LoVo (cell line): ENCODE measurements around the gene CAMSAP1.
"Not testable (repeated sequence)": the region's sequence is repeated elsewhere in the genome, so short reads cannot be mapped to it uniquely, and the experiment has no call there.

Experiments
- DNase-seq: peaks from one replicate; pipeline ENCODE4 v3.0.0-alpha.2; 2016; ENCODE audit warnings: low spot score

CAMSAP1 gene

DNA sequence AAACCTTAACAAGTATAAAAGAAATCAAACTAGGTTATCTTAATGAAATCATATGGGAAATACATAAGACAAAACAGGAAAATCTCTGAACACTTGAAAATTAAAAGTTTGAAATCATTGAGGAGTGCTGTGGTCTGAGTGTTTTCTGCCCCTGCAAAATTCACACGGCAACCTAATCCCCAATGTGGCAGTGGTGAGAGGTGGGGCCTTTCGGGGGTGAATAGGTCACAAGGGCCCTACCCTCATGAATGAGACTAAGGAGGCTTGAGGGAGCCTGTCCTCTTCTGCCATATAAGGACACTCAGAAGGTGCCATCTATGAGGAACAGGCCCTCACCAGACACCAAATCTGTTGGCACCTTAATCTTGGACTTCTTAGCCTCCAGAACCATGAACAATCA is 10.7 kb downstream of the CAMSAP1 start:
- no peak for DNase-seq

DNA sequence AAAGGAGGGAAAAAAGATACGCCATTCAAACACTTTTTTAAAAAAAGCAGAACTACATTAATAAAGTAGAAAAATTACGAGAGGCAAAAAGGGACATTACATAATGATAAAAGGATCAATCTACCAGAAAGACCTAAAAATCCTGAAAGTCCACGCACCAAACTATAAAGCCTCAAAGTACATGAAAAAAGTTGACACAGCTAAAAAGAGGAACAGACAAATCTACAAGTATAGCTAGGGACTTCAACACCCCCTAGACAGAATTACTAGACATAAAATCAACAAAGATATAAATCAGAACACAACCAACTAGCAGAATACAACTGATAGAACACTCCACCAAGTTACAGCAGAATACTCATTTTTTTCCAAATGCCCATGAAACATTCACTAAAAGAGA is 11.1 kb downstream of the CAMSAP1 start:
- DNase-seq = no peak

DNA sequence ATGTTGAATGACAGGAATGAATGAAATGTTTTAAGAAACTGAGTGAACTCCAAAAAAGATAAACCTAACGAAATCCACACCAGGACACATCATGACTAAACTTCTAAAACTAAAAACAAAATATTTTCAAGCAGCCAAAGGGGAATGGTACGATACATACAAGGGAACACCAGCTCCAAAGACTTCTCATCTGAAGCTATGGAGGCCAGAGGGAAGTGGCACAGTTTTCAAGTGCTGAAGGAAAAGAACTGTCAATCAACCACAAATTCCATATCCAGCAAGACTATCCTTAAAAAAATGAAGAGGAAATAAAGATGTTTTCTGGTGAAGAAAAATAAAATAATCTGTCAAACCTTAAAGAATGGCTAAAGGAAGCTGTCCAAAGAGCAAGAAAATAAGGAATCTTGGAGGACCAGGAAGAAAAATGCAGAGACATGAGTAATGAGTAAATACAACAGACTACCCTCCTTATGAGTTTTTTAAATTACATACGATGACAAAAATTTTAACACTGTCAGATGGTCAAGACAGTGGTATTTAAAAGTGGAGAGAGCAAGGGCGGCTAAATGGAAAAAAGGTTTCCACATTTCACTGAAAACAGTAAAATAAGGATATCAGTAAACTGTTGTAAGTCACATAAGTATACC is 12.0 kb downstream of the CAMSAP1 start:
- no peak for DNase-seq

- no peak for DNase-seq
These were observed 14.2 kb downstream of the CAMSAP1 start for GRCh38 chr9:135893104-135893503.

DNA sequence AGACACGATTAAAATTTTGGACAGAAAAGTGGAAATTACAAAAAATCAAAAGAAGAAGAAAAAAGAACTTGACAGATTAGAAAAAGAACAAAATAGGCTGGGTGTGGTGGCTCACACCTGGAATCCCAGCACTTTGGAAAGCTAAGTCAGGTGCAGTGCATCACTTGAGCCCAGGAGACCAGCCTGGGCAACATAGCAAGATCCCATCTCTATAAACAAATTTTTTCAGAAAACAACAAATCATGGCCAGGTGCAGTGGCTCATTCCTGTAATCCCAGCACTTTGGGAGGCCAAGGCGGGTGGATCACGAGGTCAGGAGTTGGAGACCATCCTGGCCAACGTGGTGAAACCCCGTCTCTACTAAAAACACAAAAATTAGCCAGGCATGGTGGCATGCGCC is 15.0 kb downstream of the CAMSAP1 start:
- DNase-seq = not testable (repeated sequence)

- DNase-seq = no peak
These were observed 16.2 kb downstream of the CAMSAP1 start for GRCh38 chr9:135891027-135891631.

DNA sequence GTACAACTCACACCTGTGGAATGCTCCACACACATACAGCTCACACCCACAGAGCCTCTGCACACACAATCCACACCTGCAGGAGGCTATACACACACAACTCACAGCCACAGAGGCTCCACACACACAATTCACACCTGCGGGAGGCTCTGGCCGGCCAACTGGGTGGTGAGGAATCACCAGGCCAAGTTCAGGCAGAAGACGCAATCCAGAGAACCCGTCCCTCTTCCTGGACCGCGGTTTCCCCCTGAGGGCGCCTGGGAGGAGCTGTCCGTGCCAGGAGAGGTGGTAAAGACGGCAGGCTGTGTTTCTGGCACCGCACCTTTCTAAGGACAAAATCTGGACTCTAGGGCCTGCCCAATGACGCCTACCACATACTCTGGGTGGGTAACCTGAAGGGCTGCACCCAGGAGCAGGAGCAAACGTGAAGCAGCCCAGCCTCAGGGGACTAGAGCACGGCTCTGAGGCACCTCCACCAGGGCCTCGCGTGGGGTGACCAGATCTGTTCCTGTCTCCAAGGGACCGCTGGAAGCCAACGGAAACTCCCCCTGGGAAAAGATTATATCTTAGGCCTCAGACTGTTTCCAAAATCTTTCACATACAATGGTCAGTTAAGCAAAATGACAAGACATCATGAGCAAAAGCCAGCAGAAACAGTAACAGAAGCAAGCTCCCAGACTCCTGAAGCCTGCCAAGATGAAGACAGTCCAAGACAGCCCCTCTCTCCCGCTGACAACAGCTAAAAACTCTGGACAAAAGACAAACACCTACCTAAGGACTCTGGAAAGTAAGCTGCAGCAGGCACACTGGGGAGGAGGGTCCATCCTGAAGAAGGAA is 16.9 kb downstream of the CAMSAP1 start:
- no peak for DNase-seq

- no peak for DNase-seq
These were observed 17.7 kb downstream of the CAMSAP1 start for GRCh38 chr9:135889564-135890189.

DNA sequence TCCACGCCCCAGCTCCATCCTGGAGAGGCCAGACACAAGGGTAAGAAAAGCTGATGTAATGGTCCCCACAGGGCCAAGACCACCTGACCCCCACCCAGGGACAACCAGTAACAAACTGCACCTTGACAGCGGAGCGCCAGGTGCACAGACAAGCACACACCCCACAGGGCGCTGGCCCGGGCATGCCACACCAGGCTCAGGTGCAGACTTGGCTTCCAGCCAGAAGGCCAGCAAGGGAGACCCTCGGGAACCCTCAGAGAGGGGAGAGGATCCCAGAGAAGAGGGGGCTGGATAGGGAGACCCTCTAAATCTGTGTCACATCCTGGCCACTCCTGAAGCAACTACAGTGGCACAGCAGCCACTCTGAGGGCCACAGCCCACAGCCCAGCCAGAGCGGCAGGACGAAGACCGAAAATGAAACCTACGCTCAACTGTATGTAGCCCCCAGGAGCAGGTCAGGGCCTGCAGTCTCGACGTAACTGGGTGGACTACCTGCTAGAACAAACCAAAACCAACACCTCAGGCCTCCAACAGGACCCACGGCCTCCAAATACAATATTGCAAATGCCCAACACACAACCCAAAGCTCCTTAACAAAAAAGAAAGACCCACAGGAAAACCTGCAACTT is 18.5 kb downstream of the CAMSAP1 start:
- no peak for DNase-seq

DNA sequence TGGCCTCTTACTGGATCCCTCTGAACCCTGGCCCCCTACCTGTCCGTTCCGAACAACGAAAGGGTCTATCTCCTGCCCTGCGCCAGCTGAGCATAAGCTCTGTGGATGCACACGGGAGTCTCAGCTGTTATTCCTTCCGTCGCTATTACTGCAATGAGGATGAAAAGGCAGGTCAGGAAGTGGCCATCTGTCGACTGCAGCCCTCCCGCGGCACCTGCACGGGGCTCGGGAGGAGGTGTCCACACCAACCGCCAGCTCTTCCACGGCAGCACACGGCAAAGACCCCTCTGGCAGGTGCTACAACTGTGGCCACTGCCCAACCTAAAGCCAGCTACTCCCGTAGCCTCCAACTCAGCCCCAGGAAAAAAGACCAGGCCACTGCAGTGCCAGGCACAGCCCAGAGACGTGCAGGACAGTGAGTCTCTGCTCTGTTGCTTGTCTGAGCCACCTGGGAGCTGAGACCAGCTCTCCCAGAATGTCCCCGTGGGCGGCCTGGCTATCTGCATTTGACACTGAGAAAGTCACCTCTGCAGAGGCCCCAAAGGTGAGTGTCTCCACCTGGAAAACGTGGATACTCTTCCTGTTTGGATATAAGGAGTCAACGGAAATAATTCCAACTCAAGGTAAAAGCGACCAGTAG is 19.1 kb downstream of the CAMSAP1 start:
- no peak for DNase-seq

DNA sequence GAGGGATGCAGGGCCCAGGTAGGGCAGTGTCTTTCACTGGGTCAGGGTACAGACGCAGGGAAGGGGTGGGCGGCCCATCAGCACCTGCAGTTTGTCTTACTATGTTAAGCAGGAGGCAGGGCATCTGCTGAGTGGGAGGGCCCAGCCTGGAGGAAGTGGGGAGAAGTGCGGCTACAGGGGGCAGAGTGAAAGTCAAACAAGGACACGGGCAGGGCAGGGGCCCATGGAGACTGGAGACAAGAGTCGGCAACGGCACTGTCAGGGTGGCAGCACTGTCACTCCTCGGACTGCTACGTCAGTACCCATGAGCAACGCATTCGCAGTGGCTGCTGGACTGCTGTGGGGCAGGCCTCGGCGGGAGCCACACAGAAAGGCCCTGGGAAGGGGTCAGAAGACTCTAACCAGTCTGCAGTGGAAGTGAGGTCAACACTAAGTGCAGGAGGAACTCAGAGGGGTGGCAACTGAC is 19.7 kb downstream of the CAMSAP1 start:
- no peak for DNase-seq

DNA sequence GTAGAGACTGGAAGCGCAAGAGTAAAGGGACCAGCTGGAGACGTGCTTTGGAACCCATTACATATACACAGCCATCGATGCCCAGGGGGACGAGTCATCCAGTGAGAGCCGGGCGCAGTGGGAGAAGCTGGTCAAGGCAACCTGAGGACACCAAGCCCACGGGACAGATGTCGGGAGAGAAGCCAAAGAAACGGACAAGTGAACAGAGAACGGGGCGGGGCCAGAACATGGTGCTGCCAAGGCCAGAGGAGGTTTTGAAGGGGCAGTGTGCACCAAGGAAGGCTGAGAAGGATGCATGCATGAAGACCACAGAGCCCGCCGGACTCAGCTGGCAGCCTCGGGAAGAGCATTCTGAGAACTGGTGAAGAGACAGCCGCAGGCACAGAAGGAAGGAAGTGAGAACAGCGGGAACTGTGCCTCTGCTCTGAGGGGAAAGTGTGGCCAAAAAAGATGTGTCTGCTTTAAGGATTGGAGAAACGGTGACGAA is 20.3 kb downstream of the CAMSAP1 start:
- no peak for DNase-seq

DNA sequence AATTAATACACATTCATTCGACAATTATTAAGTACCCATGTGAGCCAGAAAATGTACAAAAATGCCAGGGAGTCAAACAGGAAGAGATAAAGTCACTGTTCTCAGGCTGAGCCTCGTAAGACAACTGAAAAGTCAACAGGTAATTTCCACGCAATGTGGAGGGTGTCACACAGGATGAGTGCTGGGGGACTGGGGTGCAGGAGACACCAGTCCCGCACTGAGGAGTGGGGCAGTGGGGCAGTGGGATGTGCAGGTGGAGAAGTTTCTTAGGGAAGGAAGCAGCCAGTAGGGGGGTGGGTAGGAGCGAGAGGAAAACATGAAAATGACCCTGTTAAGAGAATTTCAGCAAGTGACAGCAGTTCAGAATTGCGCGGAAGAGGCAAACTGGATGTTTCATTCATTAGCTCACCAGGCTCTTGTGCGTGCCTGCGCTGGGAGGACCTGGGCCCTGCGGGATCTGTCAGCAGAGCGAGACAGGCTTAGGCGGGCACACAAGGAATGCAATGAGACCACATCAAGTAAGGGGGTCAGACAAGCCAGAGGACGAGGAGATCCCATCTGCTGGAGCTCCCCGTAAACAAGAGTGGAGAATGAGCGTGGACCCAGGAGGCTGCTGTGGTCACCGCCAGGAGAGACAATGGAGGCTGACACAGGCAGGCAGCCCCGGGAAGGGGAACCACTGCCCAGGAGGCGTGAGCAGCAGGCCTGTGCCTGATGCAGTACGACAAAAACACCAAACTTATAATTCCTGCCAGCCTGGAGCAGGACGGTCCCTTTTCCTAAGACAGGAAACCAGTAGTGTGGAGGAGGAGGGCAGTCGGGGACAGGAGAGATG is 21.0 kb downstream of the CAMSAP1 start:
- DNase-seq = no peak

DNA sequence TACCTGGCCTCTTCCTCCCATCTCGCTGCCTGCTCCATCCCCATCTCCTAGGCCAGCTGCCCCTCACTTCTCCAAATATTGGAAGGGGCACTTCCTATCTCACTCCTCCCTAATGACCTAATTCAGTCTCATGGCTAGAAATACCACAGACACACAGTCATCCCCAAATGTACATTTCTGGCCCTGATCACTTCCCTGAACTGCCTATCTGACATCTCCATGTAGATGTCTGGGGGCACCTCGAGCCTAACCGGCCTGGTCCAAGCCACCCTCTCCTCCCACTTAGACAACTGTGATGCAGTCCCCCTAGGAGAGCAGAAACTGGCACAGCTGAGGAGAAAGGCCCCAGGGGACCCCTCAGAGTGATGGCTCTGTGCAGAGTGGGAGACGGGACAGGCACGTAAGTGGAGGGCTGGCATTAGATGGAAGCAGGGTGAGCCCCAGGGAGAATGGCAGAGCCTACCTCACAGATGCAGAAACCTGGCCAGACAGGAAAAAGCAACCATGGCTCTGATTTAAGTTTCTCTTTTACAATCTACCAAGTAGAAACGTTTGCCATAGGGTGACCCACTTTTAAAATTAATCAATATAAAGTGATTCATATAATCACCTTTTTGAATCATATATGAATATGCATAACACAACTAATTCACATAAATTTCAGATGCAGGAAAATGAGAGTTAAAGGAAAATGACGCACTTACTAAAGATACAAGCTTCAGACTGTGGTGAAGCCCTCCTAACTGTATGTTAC is 22.1 kb downstream of the CAMSAP1 start:
- no peak for DNase-seq

DNA sequence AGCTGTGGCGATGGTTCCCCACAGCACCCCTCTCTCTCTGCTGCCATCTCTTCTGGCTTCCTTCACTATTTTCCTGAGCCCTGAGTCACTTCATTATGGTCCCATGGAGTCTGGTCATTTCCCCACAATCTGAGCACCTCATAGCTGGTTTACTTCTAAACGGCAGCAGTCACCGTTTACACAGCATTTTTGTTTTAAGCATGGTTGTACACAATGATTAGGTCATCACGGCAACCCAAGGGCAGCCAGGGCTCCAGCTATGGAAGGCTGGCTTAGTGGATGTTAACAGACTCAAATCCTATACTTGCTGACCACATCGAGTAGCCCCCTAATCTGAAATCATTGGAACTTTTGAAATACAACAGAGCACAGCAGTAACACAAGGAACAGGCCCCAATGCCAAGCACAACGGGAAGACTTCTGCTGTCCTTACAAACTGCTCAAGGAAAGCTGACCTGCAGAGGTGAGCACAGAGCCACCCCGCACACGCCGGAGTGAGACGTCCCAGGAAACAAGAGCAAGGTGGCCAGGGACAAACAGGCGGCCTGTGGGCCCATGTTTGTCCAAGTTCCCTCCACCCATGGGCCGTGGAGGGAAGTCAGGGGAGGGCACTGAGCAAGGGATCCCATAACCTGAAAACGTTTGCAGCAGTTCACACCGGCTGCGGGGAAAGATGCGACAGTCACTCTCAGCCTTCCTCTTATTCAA is 22.9 kb downstream of the CAMSAP1 start:
- no peak for DNase-seq

DNA sequence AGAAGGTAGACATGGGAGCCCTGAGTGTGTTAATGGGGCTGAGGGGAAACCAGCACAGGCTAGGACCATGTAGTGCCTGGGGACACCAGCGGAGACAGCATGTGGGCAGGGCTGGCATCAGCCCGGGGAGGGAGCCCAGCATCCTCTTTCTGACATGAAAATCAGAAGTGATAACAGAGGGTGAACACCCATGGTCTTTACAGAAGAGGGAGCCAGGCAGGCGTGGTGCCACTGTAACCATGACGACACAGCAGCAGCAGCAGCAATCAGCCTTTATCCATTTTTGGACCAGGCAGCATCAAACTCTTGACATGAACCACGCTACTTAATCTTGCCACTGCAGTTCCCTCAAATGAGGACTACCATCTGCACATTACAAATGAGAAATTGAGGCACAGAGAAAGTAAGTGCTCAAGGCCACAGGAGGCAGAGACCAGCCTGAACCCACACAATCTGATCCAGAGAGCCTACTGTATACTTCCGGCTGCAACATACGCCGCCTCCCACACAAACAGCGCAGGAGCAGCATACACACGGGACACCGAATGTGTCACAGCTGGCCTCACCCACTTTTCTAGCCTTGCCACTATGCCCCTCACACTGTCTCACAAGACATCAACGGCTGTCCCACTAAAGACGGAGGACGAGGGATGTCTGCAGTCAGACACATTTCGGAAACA is 23.8 kb downstream of the CAMSAP1 start:
- no peak for DNase-seq

DNA sequence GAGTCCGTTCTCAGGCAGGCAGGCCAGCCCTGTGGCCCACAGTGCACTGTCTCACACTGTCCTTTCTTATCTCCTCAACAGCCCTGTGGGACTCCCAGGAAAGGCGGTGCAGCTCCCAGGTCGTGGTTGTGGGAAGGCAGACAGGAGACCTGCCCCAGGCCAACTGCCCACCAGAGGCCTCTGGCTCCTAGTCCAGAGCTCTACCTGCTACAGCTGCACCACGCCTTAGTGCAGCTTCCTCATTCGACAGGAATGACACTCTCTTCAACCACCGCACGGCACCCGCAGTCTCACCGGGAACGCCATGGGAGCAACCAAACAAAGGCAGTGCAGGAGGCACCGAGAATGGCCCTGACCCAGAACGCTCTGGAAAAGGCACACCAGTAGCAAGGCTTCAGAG is 25.3 kb downstream of the CAMSAP1 start:
- no peak for DNase-seq

DNA sequence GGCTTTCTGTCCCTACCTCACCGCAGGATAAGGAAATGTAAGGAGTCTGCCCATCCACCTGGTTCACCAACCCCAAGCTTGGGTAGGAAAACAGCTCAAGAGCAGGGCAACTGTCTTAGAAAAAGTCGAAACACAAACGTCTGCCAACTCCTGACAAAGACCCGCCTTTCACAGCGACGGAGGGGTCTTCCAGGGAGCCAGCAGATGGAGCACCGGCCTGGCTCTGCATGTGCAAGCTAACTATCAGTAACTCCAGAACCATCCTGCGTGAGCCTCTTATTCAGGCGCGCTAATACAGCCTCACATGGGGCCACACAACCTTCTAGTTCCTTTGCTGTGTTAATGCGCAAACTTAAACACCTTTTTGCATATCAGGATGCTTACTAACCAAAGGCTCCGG is 26.9 kb downstream of the CAMSAP1 start:
- DNase-seq = no peak

DNA sequence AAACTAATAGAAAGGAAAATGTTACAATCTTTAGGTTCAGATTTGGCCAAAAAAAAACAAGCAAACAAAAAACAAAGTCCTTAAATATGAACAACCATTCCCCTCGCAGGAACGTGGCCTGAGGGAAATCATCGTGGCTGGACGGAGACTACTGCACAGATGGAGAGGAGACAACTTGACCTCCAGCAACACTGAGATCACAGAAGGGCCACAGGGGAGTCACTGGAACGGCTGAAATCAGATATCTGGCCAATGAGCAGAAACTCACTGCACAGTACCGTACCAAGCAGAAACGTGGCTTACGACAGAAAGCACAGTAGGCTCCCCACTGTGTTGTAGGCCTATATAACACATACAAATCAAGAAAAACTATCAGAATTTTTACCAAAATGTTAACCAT is 27.7 kb downstream of the CAMSAP1 start:
- no peak for DNase-seq
